K562 (cell line): ENCODE data around the gene C6orf89. TPM values are rescaled to one million over a fixed set of nuclear protein-coding genes. Genes with fewer than 3 reads are reported as not detected.

ENCODE experiments used
- BRD4 ChIP-seq: fragments of 200-600 bp; sonication (generic); IDR thresholded peaks from 2 replicates; pipeline ENCODE4 v1.6.1; 2017; ENCODE audit warnings: inconsistent platforms
- CHD4 ChIP-seq: fragments of 200-600 bp; sonication (generic); IDR thresholded peaks from 3 replicates; pipeline ENCODE4 v1.6.1; 2012; ENCODE audit warnings: low read depth, mild to moderate bottlenecking, mixed read lengths, low read length, inconsistent platforms; ENCODE audit not compliant: insufficient read depth, insufficient replicate concordance, poor library complexity, severe bottlenecking
- GATAD2B ChIP-seq: fragments of 450-650 bp; IDR thresholded peaks from 2 replicates; pipeline ENCODE4 v1.6.1; 2017; ENCODE audit warnings: mild to moderate bottlenecking, borderline replicate concordance
- HMGN3 ChIP-seq: IDR thresholded peaks from 2 replicates; pipeline ENCODE4 v1.6.1; 2011; ENCODE audit warnings: borderline replicate concordance, low read depth, mild to moderate bottlenecking, mixed read lengths, low read length; ENCODE audit not compliant: insufficient read length; ENCODE audit errors: extremely low read depth
- NCOA1 ChIP-seq: fragments of 450-650 bp; IDR thresholded peaks from 2 replicates; pipeline ENCODE4 v1.6.1; 2016; ENCODE audit warnings: low read depth
- WHSC1 ChIP-seq: IDR thresholded peaks from one replicate; pipeline ENCODE4 v1.6.1; 2012; ENCODE audit warnings: low read length, control low read depth, inconsistent platforms
- ZEB2 ChIP-seq: fragments of 450-650 bp; IDR thresholded peaks from 2 replicates; pipeline ENCODE4 v1.6.1; 2016
- ZNF445 ChIP-seq: fragments of 250-450 bp; sonication (Bioruptor Pico); IDR thresholded peaks from 2 replicates; pipeline ENCODE4 v1.4.0; 2020; ENCODE audit warnings: low read depth, mild to moderate bottlenecking, moderate library complexity
- polyA plus RNA-seq, 8 experiments: library from polyadenylated mRNA; depleted of rRNA in 4 of 8; stranded (reverse) in 5 of 8; unstranded in 3 of 8; fragments of >200 nt; fragmentation: Nextera tagmentation in 2 of 8; fragmentation: Illumina TruSeq in 1 of 8; extraction: Ambion mirVana in 2 of 8; extraction: Trizol in 1 of 8; gene quantifications; 2 replicates each; pipeline versions ENCODE4 v1.2.1 to v1.2.3, GENCODE V29; 2011 to 2014; ENCODE audit warnings: inconsistent platforms in 1 of 8, missing spikeins in 1 of 8
- total RNA-seq, 7 experiments: library from RNA; depleted of rRNA in 6 of 7; stranded (reverse); fragments of >200 nt in 6 of 7; fragmentation: Illumina TruSeq in 2 of 7; extraction: Trizol in 2 of 7; gene quantifications; 2 replicates each; pipeline versions ENCODE4 v1.2.1 to v1.2.3, GENCODE V29; 2011 to 2021; ENCODE audit warnings: low replicate concordance in 1 of 7
- TF ChIP-seq, protein P1 (sequence below): fragments of 200-800 bp; sonication (Bioruptor generic); IDR thresholded peaks from 2 replicates; pipeline ENCODE4 v1.6.1; 2017; ENCODE audit warnings: missing genetic modification characterization, missing compliant biosample characterization
- TF ChIP-seq, protein P2 (sequence below): fragments of 450-650 bp; IDR thresholded peaks from 2 replicates; pipeline ENCODE4 v1.6.1; 2016; ENCODE audit warnings: missing biosample characterization, missing genetic modification characterization
- TF ChIP-seq, protein P3 (sequence below): fragments of 450-650 bp; IDR thresholded peaks from 2 replicates; pipeline ENCODE4 v1.6.1; 2016; ENCODE audit warnings: mild to moderate bottlenecking, moderate library complexity
- TF ChIP-seq, protein P4 (sequence below): IDR thresholded peaks from 2 replicates; pipeline ENCODE4 v1.6.1; 2016; ENCODE audit warnings: missing genetic modification characterization, missing compliant biosample characterization

Gene C6orf89
- total and polyA plus RNA-seq, 9 of the 15 experiments (the other 6 are each of a cell fraction or from before 2014, with no cell fraction given) = 35.2 to 111 (median 58.5) TPM

DNA sequence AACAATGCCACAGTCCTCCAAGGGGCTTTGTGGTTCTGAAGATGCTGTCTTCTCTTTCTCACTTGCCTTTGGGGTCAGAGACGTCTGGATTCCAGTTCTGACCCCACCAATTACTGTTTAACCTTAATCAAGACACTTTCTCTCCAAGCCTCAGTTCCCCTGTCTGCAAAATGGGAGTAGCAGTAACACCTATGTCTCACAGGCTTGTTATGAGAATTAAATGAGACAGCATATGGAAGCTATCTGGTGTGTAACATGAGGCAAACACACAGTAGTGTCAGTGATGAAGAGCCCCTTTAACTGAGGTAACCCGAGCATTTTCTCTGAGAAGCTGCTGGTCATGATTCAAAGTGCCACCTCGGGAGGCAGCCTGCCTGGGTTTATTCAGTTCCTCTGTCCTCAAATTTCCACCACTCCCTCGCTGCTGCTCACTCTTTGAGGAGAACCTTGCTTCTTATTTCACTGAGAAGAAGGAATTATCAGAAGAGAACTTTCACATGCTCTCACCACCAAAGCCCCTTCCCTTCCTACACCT lies 22.8 kb upstream of the C6orf89 start (continued):
- TF ChIP-seq, protein P1, sequence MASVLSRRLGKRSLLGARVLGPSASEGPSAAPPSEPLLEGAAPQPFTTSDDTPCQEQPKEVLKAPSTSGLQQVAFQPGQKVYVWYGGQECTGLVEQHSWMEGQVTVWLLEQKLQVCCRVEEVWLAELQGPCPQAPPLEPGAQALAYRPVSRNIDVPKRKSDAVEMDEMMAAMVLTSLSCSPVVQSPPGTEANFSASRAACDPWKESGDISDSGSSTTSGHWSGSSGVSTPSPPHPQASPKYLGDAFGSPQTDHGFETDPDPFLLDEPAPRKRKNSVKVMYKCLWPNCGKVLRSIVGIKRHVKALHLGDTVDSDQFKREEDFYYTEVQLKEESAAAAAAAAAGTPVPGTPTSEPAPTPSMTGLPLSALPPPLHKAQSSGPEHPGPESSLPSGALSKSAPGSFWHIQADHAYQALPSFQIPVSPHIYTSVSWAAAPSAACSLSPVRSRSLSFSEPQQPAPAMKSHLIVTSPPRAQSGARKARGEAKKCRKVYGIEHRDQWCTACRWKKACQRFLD (CRISPR knock-in tag) = peak; percentile 52; the same call in 1 of the 2 replicates
- TF ChIP-seq, protein P2, sequence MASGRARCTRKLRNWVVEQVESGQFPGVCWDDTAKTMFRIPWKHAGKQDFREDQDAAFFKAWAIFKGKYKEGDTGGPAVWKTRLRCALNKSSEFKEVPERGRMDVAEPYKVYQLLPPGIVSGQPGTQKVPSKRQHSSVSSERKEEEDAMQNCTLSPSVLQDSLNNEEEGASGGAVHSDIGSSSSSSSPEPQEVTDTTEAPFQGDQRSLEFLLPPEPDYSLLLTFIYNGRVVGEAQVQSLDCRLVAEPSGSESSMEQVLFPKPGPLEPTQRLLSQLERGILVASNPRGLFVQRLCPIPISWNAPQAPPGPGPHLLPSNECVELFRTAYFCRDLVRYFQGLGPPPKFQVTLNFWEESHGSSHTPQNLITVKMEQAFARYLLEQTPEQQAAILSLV (tag) = peak; percentile 5; the same call in 1 of the 2 replicates
- TF ChIP-seq BRD4 (peak; percentile 71; the same call in 1 of the 2 replicates), WHSC1 (peak; percentile 73), NCOA1 (no peak), HMGN3 (no peak), ZNF445 (no peak), ZEB2 (no peak), GATAD2B (peak; percentile 20; the same call in 1 of the 2 replicates), CHD4 (peak; percentile 94)
- TF ChIP-seq, protein P3, sequence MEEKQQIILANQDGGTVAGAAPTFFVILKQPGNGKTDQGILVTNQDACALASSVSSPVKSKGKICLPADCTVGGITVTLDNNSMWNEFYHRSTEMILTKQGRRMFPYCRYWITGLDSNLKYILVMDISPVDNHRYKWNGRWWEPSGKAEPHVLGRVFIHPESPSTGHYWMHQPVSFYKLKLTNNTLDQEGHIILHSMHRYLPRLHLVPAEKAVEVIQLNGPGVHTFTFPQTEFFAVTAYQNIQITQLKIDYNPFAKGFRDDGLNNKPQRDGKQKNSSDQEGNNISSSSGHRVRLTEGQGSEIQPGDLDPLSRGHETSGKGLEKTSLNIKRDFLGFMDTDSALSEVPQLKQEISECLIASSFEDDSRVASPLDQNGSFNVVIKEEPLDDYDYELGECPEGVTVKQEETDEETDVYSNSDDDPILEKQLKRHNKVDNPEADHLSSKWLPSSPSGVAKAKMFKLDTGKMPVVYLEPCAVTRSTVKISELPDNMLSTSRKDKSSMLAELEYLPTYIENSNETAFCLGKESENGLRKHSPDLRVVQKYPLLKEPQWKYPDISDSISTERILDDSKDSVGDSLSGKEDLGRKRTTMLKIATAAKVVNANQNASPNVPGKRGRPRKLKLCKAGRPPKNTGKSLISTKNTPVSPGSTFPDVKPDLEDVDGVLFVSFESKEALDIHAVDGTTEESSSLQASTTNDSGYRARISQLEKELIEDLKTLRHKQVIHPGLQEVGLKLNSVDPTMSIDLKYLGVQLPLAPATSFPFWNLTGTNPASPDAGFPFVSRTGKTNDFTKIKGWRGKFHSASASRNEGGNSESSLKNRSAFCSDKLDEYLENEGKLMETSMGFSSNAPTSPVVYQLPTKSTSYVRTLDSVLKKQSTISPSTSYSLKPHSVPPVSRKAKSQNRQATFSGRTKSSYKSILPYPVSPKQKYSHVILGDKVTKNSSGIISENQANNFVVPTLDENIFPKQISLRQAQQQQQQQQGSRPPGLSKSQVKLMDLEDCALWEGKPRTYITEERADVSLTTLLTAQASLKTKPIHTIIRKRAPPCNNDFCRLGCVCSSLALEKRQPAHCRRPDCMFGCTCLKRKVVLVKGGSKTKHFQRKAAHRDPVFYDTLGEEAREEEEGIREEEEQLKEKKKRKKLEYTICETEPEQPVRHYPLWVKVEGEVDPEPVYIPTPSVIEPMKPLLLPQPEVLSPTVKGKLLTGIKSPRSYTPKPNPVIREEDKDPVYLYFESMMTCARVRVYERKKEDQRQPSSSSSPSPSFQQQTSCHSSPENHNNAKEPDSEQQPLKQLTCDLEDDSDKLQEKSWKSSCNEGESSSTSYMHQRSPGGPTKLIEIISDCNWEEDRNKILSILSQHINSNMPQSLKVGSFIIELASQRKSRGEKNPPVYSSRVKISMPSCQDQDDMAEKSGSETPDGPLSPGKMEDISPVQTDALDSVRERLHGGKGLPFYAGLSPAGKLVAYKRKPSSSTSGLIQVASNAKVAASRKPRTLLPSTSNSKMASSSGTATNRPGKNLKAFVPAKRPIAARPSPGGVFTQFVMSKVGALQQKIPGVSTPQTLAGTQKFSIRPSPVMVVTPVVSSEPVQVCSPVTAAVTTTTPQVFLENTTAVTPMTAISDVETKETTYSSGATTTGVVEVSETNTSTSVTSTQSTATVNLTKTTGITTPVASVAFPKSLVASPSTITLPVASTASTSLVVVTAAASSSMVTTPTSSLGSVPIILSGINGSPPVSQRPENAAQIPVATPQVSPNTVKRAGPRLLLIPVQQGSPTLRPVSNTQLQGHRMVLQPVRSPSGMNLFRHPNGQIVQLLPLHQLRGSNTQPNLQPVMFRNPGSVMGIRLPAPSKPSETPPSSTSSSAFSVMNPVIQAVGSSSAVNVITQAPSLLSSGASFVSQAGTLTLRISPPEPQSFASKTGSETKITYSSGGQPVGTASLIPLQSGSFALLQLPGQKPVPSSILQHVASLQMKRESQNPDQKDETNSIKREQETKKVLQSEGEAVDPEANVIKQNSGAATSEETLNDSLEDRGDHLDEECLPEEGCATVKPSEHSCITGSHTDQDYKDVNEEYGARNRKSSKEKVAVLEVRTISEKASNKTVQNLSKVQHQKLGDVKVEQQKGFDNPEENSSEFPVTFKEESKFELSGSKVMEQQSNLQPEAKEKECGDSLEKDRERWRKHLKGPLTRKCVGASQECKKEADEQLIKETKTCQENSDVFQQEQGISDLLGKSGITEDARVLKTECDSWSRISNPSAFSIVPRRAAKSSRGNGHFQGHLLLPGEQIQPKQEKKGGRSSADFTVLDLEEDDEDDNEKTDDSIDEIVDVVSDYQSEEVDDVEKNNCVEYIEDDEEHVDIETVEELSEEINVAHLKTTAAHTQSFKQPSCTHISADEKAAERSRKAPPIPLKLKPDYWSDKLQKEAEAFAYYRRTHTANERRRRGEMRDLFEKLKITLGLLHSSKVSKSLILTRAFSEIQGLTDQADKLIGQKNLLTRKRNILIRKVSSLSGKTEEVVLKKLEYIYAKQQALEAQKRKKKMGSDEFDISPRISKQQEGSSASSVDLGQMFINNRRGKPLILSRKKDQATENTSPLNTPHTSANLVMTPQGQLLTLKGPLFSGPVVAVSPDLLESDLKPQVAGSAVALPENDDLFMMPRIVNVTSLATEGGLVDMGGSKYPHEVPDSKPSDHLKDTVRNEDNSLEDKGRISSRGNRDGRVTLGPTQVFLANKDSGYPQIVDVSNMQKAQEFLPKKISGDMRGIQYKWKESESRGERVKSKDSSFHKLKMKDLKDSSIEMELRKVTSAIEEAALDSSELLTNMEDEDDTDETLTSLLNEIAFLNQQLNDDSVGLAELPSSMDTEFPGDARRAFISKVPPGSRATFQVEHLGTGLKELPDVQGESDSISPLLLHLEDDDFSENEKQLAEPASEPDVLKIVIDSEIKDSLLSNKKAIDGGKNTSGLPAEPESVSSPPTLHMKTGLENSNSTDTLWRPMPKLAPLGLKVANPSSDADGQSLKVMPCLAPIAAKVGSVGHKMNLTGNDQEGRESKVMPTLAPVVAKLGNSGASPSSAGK = peak; percentile 25; the same call in 1 of the 2 replicates
- TF ChIP-seq, protein P4, sequence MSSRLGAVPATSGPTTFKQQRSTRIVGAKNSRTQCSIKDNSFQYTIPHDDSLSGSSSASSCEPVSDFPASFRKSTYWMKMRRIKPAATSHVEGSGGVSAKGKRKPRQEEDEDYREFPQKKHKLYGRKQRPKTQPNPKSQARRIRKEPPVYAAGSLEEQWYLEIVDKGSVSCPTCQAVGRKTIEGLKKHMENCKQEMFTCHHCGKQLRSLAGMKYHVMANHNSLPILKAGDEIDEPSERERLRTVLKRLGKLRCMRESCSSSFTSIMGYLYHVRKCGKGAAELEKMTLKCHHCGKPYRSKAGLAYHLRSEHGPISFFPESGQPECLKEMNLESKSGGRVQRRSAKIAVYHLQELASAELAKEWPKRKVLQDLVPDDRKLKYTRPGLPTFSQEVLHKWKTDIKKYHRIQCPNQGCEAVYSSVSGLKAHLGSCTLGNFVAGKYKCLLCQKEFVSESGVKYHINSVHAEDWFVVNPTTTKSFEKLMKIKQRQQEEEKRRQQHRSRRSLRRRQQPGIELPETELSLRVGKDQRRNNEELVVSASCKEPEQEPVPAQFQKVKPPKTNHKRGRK = 0 out of 2 replicates have a peak, but pooled peaks have one; percentile 20
